NCI-H187 (cell line): ENCODE results near the gene PPP1R16B.
A peak's percentile ranks its signal among the peaks of the same experiment; 100 is the strongest.

ENCODE experiments used
- DNase-seq, 2 experiments: peaks; one replicate each; lab custom pipeline; 2025; lab: John Stamatoyannopoulos, UW

The PPP1R16B gene

GRCh38 chr20:38877483-38877882 is 72.0 kb downstream of the PPP1R16B start:
- DNase-seq: no peak

- DNase-seq: no peak
Observed at GRCh38 chr20:38878866-38879265, 73.4 kb downstream of the PPP1R16B start.

- no peak for DNase-seq
Observed at GRCh38 chr20:38880952-38881735, 75.6 kb downstream of the PPP1R16B start.

- no peak for DNase-seq
Observed at GRCh38 chr20:38881806-38882440, 76.4 kb downstream of the PPP1R16B start.

- DNase-seq: no peak
Observed at GRCh38 chr20:38882600-38882999, 77.1 kb downstream of the PPP1R16B start.

GRCh38 chr20:38883081-38883980 is 77.8 kb downstream of the PPP1R16B start:
- no peak for DNase-seq

- no peak for DNase-seq
Observed at GRCh38 chr20:38883981-38884733, 78.7 kb downstream of the PPP1R16B start.

GRCh38 chr20:38885357-38885756 is 79.9 kb downstream of the PPP1R16B start:
- DNase-seq: no peak

GRCh38 chr20:38888059-38888831 is 82.7 kb downstream of the PPP1R16B start:
- DNase-seq: no peak

- DNase-seq: no peak
Observed at GRCh38 chr20:38889050-38889449, 83.6 kb downstream of the PPP1R16B start.

- DNase-seq: no peak
Observed at GRCh38 chr20:38889792-38890496, 84.4 kb downstream of the PPP1R16B start.

GRCh38 chr20:38890497-38890818 is 85.0 kb downstream of the PPP1R16B start:
- no peak for DNase-seq

- no peak for DNase-seq
Observed at GRCh38 chr20:38892091-38892981, 86.8 kb downstream of the PPP1R16B start.

GRCh38 chr20:38893056-38893564 is 87.6 kb downstream of the PPP1R16B start:
- DNase-seq: no peak

GRCh38 chr20:38893565-38894090 is 88.1 kb downstream of the PPP1R16B start:
- peak in 1 of 2 experiments; percentile 7 for DNase-seq

- DNase-seq: no peak
Observed at GRCh38 chr20:38894091-38894847, 88.8 kb downstream of the PPP1R16B start.

GRCh38 chr20:38895098-38895949 is 89.8 kb downstream of the PPP1R16B start:
- no peak for DNase-seq
